ENCODE measurements around the gene MT3.
"Not testable (repeated sequence)": the region's sequence is repeated elsewhere in the genome, so short reads cannot be mapped to it uniquely, and the experiment has no call there.

Gene MT3

DNA sequence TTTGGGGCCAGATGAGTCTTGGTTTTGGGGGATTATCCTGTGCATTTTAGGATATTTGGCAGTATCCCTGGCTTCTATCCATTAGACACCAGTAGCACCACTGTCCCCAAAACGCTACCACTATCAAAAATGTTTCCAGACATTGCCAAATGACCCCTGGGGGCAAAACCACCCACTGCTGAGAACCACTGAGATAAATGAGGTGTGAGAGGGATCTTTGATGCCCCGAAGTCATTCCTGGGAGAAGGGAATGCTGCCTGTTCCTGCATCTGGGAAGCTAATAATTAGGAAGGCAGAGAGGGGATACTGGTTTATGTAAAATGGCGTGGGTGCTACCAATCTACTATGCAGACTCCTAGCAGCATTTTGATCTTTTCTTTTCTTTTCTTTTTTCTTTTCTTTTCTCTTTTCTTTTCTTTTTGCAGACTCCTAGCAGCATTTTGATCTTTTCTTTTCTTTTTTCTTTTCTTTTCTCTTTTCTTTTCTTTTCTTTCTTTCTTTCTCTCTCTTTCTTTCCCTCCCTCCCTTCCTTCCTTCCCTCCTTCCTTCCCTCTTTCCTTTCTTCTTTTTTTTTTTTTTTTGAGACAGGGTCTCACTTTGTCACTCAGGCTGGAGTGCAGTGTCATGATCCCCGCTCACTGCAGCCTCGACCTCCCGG, 8.8 kb upstream of the MT3 start:
- no peak for DNase-seq (ENCODE audit: low read depth in 3 of 3)

DNA sequence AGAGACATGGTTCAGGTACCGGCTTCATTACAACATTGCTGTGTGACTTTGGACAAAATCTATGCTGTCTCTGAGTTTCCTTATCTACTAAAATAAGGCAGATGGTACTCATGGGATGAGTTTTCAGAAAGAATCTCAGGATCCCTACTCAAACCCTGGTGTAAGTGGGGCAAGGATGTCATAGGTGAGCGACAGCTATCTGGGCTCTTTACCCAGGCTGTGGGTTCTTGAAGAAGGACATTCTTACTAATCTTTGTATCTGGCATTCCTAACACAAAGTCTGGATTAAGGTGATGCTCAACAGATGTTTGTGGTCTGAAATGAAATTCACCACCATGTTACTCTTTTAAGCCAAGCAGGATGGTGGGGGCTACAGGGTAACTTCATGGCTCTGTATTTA, 6.4 kb upstream of the MT3 start:
- not testable (repeated sequence) for DNase-seq (ENCODE audit: low read depth in 3 of 3)

DNA sequence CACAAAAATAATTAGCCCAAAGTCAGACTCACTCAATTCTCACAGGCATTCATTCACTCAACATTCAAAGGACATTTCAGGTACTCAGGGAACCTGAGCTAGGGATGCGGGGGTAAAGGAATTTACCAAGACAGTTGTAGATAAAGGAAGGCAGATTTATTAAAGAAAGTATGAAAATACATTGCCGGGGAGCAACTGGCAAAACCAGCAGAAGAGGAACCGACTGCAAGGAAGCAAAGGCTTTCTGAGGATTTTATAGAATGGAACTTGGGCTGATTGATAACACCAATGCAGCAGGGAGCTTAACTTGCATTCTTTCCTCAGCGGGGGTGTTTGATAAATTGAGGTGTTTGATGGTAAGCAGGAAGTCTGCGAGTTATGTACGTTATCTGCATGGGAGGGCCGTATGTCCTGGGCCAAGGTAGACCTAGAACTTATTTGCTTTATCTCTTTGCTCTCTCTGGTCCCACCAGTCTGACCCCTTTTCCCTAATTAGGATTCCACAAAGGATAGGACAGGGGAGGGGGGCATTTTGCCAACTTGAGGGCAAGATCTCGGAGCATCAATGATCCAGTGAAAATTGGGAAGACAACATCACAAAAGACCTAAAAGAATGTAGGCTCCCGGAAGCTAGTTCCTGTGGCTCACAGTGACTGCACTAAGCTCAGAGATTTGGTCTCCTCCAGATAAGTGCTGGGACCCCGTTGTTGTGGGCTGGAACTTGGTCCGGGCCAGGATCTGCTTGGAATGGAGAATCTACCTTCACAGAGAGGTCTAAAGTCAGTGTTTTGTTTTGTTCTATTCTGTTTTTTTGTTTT, 5.8 kb upstream of the MT3 start:
- DNase-seq (ENCODE audit: low read depth in 3 of 3): no peak

DNA sequence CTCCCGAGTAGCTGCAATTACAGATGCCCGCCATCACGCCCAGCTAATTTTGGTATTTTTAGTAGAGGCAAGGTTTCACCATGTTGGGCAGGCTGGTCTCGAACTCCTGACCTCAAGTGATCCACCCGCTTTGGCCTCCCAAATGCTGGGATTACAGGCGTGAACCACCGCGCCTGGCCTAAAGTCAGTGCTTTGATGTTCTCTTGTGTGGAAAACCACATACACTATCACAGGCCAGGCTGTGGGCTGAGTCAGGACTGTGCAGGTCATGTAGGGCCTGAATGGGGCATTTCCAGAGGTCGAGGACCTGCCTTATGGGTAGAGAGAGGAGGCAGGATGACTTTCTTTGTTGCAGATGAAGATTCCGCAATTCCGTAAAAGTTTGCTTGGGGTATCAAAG, 5.1 kb upstream of the MT3 start:
- DNase-seq (ENCODE audit: low read depth in 3 of 3): no peak

DNA sequence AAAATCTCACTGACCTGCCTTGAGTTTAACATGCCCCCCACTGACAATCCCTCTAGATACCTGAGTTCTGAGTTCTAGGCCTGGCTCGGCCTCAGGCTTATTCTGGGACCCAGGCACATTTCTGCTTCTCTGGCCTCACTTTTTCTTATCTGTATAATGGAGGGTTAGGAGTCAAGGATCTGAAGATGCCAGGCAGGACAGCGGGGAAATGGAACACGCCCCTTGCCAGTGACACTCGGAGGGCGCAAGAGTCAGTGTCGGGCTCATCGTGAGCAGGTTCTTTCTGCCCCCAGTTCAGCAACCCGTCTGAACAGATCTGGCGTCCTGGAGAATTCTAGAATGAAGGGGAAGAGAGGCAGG, 567 bp upstream of the MT3 start:
- no peak for DNase-seq (ENCODE audit: low read depth in 3 of 3)

DNA sequence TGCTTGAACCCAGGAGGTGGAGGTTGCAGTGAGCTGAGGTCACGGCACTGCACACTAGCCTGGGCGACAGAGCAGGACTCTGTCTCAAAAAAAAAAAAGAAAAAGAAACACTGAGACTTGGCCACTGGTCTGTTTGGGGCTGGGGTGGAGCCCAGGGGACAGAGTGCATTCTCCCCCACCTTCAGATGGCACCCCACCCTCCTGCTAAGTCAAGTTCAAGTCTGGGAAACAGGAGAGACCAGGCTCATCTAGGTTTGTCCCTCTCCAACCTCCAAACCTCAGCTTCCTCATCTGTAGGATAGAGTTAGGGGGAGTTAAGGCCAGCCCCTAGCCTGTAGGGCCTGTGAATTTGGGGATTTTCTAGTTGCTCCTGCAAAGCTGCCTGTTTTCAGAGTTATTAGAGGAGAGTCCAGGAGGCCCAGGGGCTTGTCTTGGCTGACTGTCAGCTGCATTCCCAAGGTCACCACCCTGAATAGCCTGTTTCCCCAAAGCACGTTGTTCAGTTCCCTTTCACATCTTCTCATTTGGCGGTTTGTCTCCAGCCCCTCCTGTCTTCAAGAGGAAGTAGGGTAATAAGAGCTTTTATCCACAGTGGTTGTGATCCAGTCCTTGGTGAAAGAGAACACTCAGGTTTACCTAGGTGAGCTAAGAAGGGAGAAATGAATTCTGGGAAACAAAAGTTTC, 2.2 kb downstream of the MT3 start:
- DNase-seq (ENCODE audit: low read depth in 3 of 3): no peak

DNA sequence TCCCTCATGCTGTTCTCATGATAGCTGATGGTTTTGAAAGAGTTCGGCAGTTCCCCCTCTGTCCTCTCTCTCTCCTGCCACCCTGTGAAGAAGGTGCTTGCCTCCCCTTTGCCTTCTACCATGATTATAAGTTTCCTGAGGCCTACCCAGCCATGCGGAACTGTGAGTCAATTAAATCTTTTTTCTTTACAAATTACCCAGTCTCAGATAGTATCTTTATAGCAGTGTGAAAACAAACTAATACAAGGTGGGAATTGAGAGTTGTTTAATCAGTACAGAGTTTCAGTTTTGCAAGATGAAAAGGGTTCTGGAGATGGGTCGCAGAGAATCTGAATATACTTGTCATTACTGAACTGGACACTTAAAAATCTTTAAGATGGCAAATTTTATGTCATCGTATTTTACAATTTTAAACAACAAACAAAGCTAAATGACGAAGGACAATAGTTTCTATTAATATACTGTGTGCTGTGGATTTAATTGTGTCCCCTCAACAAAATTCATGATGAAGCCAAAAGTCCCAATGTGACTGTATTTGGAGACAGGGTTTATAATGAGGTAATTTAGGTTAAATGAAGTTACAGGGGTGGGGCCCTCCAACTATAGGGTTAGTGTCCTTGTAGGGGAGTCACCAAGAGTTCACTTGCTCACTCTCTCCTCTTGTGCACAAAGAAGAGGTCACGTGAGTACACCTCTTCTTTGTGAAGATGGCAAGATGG, 4.4 kb downstream of the MT3 start:
- DNase-seq (ENCODE audit: low read depth in 3 of 3): no peak

DNA sequence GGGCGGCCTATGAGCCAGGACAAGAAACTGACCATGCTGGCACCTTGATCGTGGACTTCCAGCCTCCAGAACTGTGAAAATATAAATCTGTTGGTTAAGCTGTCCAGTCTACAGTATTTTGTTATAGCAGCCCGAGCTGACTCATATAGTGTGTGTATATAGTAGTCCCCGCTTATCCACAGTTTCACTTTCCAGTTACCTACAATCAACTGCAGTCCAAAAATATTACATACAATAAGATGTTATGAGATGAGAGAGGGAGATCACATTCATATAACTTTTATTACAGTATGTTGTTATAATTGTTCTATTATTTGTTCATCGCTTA, 4.9 kb downstream of the MT3 start:
- no peak for DNase-seq (ENCODE audit: low read depth in 3 of 3)

DNA sequence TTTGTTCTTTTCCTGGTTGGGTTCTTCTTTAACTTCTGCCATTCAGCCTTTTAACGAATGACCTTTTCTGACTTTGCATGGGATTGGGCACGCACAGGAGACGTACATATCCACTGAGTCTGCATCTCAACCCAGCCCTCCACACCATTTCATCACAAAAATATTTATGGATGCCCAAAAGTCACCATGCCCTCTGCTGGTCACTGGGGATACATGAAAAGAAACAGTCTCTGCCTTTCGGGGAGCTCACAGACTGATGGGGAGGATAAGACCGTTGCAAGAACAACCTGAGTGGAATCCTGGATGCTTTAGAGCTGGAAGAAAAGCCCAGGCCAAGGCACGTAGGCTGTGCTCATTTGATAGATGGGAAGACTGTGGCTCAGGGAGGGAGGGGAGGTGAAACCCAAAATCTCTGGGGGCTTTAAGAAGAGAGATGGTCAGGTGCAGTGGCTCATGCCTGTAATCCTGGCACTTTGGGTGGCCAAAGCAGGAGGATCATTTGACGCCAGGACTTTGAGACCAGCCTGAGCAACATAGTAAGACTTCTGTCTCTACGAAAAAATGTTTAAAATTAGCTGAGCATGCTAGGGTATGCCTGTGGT, 11.2 kb downstream of the MT3 start:
- no peak for DNase-seq (ENCODE audit: low read depth in 3 of 3)

DNA sequence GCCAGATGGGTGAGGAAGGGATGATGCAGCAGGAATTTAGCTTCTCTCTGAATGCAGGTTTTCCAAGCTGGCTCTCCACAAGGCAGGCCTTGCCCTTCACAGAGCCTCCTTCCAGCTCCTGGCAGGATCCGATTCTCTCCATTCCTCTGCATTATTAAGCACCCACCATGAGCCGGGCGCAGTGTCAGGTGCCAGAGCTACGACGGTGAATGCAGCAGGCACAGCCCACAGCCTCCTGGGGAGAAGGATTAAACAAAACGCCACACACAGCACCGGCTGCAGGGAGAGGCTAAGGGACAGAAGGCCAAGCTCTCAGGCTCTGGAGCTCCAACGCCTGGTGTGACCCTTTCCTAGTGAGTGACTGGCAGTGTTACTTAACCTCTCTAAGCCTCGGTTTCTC, 12.0 kb downstream of the MT3 start:
- no peak for DNase-seq (ENCODE audit: low read depth in 3 of 3)

DNA sequence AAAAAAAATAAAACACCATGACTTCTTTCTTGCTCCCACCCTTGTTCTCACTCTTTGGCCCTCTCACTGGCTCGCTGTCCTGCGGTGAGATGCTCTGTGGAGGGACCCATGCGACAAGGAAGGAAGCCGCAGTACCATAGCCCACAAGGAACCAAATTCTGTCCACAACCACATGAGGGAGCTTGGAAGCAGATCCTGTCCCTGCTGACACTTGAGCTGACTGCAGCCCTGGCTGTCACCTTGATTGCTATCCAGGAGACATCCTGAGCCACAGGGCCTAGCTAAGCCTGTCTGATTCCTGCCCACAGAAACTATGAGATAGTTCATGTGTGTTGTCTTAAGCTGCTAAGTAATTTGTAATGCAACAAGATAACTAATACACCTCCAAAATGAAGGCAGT, 14.3 kb downstream of the MT3 start:
- no peak for DNase-seq (ENCODE audit: low read depth in 3 of 3)

DNA sequence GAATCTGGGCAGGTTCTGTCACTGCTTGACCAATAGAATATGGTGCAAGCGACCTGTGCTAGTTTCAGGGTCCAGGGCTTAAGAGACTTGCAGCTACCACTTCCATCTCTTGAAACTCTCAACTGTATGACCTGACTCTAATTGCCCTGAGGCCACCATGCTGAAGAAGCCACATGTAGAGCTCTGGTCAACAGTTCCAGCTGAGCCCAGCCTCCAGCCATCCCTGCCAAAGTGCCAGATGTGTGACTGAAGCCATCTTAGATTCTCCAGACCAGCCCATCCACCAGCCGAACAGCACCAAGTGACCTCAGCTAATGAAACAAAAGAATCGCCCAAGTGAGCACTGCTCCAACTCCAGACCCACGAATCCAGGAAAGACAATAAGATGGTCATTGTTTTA, 15.6 kb downstream of the MT3 start:
- DNase-seq (ENCODE audit: low read depth in 3 of 3): no peak

DNA sequence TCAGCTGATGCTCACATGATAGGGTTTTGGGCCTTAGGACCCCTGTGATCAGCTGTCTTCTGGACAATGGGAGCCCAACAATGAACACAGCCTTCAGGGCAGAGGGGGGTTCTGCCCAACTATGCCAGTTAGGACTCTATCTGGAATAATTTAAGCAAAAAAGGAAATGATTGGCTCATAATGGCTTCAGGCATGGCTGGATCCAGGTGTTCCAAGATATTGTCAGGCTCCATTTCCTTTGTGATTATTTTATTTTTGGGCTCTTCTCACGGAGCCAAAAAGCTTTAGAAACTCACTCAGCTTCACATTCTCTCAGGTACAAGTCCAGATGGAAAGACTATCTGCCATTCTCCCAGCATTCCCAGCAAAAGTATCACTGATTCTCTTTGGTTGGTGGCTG, 16.1 kb downstream of the MT3 start:
- DNase-seq (ENCODE audit: low read depth in 3 of 3): no peak

DNA sequence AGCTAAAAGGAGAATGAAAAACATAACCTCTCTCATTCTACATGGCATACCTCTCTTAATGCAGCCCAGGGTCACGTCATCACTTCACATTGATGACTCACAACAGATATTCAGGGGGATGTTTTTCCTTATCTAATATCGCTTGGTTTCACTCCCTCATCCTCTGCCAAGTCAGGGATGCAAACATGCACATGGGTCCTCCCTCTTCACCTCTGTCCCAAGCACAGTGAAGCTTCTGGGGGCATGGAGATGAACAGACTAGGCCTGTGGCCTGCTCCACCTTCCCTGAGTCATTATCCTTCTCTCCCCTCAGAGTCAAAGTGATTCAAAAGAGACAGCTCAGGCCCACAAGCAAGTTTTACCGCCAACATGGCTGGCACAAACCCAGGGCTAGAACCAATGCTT, 16.7 kb downstream of the MT3 start:
- no peak for DNase-seq (ENCODE audit: low read depth in 3 of 3)

DNA sequence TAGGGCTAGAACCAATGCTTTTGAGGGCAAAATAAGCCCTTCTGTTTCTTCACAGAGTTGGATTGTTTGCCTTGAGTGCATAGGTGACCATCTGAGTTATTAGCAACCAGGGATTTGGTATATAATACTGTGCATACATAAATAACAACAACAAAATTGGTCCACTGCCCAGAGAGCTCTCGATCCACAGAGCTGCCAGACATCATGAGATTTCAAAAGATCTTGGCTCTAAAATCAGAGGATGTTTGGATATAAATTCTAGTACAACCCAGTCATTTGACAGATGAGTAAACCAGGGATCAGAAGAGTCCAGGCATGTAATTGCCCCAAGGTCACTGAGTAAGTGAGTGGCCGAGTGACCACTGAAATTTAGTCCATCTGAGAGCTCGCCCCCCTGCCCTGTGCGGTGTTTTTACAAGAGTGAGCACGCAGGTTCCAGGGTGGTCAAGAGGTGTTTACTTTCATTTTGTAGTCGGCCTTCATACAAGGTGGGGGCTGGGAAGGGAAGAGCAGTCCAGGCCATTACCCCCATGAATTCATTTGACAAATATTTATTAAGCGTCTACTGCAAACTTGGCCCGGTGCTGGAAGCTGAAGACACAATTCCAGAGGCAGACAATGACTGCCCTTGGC, 17.3 kb downstream of the MT3 start:
- no peak for DNase-seq (ENCODE audit: low read depth in 3 of 3)

DNA sequence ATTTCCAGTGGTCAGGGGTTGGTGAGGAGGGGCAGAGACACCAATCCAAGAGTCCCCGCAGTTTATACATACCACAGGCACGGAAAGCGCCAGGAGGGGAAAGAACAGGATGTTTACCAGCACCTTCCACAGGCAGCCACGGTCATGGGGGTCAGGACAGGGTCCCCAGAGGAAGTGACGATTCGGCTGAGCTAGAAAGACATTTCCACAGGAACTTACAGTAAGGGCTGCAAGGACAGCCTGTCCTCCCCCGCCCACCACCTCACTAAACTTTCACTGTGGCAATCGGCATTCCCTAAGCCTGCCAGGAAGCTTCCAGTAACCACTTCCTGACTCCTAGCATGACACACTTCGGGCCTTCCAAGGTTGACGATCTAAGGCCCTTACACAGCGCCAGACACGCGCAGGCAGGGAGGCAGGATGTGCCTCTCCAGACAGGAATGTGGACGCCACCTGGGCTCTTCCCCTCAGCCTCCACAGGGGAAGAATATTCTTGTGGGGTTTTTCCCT, 17.8 kb downstream of the MT3 start:
- DNase-seq (ENCODE audit: low read depth in 3 of 3): no peak

DNA sequence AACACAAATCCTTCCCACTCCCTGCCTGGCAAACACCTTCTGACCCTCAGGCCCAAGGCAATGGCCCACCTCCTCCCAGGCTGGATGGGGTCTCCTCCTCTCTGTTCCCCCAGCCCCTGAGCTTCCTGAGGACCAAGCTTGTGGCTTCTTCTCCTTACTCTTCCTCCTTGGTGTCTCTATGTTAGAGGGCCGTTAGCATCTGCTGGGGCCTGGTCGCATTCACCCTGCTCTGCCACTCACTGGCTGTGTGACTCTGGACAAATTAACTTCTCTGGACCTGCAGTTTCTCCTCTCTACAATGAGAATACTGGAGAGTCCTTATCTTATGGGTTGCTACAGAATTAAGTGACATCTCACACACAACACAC, 18.3 kb downstream of the MT3 start:
- no peak for DNase-seq (ENCODE audit: low read depth in 3 of 3)

DNA sequence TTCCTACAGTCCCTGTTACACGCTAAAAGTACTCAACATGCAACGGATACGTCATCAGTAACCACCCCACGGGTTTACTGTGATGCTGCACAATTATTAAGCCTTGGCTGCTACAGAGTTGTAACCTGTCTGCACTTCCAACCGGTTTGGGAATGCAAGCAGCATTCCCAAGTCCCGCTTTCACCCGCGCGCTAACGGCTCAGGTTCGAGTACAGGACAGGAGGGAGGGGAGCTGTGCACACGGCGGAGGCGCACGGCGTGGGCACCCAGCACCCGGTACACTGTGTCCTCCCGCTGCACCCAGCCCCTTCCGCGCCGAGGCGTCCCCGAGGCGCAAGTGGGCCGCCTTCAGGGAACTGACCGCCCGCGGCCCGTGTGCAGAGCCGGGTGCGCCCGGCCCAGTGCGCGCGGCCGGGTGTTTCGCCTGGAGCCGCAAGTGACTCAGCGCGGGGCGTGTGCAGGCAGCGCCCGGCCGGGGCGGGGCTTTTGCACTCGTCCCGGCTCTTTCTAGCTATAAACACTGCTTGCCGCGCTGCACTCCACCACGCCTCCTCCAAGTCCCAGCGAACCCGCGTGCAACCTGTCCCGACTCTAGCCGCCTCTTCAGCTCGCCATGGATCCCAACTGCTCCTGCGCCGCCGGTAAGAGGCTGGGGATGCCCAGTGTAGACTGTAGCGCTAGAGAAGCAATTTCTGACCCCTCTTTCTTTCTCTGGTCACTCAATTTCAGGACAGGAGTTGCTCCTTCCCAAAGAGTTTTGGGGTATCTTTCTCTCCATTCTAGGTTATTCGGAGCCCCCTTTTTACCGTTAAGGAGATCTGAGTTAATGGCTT, 18.9 kb downstream of the MT3 start, which contains the start of gene MT2A:
Gene MT2A, plus strand, starts transcription at position 542 of the 833 bp plus-strand sequence. Its CDS starts 72 bp downstream, at position 614.
- DNase-seq (ENCODE audit: low read depth in 3 of 3): peak; percentile 82 to 91 (median 84)

DNA sequence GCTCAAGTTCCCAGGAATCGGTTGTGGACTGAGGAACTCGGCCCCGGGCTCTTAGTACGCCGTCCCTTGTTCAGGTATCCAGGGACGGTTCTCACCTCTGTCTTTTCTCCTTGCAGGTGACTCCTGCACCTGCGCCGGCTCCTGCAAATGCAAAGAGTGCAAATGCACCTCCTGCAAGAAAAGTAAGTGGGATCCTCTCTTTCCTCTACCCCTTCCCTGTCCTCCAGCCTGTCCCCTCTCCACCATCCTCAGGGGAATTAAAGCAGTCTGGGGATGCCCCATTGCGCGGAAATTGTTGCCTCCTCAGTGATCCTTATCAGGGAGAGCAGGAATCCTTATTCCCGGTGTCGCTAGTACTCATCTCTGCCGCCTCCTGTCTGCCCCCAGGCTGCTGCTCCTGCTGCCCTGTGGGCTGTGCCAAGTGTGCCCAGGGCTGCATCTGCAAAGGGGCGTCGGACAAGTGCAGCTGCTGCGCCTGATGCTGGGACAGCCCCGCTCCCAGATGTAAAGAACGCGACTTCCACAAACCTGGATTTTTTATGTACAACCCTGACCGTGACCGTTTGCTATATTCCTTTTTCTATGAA, 19.6 kb downstream of the MT3 start:
- DNase-seq (ENCODE audit: low read depth in 3 of 3): no peak

DNA sequence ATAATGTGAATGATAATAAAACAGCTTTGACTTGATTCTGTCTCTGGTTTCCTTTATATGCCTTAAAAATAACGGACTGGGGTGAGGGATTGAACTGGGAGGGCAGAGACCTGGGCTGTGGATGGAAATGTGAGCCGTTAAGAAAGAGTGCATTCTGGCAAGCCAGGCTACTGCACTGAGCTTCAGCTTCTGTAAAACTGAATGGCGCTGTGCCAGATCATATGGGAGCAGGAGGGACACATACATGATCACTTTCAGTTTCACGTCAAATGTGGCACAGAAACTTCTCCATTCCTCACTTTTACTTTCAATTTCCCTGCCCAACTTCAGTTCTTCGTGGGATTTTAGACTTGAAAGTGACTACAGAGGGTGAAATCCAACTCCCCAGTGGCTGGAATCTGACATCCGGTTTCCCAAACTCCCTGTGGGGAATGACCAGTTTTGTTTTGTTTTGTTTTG, 20.2 kb downstream of the MT3 start:
- DNase-seq (ENCODE audit: low read depth in 3 of 3): peak; percentile 53 to 70 (median 65)

Data from stimulated activated CD4-positive, alpha-beta T cell treated with anti-CD3 and anti-CD28 coated beads, TNF-alpha, amount 100 ng/mL, for 24 hours (primary cell).